HG03521 (cell line): ENCODE data around the gene ADAMTS13.

Experiments used
- ATAC-seq: cut with Tn5 transposase; IDR thresholded peaks from one replicate; pipeline ENCODE4 v1.9.1; 2021; ENCODE audit warnings: mild to moderate bottlenecking, moderate library complexity; ENCODE audit not compliant: unreplicated experiment

ADAMTS13 gene

GRCh38 chr9:133505901-133506652, 83.9 kb downstream of the ADAMTS13 start:
- ATAC-seq = no peak

DNA sequence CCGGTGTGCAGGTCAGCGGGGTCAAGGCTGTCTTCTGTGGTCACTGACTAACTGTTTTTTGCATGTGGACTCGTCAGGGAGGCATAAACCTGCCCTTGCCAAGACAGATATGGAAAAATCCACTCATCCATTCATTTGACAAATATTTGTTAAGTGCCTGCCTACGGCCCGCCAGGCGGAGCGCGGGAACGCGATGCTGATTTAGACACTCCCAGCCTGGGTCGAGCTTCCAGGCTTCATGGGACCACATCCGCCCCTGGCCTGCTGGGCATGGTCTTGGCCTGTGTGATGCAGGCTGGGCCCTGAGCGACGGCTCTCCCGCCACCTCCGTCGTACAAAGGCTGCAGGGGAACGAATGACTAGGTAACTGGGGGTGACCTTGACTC, 84.5 kb downstream of the ADAMTS13 start:
- no peak for ATAC-seq

- ATAC-seq = no peak
Observed at GRCh38 chr9:133507246-133507965, 85.2 kb downstream of the ADAMTS13 start.

DNA sequence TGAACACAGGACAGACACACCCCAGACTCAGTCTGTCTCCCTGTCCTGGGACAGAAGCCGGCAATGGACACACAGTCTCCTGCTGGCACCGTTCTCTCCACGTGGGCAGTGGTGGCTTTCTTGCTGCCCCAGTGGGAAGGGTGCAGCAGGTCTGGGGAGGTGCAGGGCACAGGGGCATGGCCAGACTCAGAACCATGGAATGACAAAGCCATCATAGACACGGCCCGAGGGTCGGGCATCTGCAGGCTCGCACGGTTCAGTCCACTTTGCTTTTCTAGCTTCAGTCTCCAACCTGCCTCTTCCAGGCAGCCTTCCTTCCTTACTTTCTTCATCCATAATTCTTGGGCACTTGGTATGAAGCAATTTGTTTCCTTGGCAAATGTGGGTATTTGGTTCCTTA, 85.9 kb downstream of the ADAMTS13 start:
- no peak for ATAC-seq
